GM19328 (cell line): ENCODE results near the gene GALNT18.

Experiments
- ATAC-seq: cut with Tn5 transposase; IDR thresholded peaks from one replicate; pipeline ENCODE4 v1.9.1; 2021; ENCODE audit warnings: mild to moderate bottlenecking, moderate library complexity; ENCODE audit not compliant: unreplicated experiment

GALNT18 gene

DNA sequence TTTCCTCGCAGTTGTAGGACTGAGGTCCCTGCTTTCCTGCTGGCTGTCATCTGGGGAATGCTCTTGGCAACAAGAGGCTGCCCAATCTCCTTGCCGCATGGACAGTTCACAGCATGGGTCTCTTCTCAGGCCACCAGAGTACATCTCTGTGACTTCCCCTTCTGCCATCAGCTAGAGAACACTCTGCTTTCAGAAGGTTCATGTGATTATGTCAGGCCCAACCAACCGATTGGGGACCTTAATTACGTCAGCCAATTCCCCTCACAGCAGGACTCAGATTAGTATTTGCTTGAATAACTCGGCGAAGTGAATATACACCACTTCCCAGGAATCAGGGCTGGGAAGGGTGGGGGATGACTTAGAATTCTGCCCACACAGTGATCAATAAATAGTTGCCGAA lies 206.8 kb downstream of the GALNT18 start:
- no peak for ATAC-seq

DNA sequence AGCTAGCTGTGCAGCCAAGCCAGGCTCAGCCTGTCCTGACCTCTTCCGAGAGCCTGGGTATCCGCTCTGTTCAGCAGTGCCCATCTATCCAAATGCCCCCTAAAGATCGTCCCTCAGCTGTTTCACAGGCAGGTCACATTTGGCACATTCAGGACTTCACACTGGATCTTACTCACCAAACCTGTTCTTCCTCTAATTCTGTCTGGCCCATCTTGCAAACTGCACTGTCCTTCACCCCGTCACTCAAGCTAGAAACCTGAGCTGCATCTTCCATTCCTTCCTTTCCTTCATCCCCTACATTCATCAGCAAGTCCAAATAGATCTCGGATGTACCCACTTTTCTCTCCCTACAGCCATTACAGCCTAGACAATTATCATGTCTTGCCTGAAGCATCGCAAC lies 208.0 kb downstream of the GALNT18 start:
- ATAC-seq: no peak

DNA sequence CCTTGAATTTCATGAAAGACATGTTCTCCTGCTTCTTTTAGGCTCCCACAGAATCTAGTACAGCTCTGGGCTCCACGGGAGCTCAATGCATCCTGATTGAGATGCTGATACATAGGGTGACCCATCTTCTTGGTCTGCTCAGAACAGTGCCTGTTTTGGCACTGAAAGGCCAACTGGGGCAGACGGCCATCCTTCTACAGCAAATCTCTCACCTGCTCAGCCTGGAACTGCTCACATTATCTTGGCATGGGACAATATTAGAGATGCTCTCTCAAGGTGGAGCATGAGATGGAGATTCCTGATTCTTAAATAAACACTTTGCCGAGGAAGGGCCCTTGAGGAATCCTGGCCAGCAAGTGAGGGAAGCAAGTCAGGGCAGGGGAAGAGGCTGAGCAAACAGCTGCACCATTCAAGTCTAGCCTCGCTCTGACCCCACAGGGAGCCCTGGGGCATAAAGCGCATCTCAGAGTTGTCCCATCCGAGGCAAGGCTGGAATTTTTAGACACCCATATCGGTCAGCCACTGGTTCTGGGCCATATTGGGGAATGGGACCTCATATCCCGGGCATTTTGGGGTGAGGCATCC lies 210.3 kb downstream of the GALNT18 start:
- no peak for ATAC-seq

DNA sequence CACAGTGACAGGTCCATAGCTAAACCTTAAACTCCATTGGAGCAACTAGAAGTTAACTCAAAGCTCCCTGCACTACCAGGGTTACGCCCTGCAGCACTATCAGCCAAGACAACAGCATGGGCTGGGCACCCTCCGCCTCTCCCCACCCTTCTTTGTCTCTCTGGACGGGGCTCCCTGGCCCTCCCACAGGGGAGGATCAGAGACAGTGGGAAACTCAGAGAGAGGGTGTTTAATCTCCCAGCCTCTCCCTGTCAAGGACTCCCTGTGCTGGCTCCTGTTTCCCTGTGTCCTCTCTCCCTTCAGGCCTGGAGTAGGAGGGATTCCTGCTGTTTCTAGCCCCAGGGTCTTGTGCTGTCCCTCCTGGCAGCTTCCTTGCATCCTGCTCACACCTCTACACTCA lies 211.9 kb downstream of the GALNT18 start:
- ATAC-seq: no peak

DNA sequence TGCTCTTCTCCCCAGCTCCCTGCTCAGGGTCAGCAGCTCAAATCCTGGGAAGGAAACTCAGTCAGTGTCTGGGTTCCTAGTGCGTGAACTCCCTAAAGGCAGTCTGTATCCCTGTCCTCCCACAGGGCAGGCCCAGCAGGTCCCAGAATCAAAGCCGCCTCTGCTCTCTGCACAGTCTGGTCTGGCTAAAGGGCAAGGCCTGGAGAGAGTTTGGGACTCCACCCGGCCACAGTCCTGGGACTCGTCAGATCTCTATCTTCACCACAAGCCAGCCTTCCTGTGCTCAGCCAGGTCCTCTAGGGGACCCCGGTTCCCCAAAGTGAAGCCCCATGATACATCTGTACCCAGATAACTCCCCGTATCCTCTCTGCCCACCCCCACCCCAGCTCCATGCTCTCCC lies 212.6 kb downstream of the GALNT18 start:
- no peak for ATAC-seq

DNA sequence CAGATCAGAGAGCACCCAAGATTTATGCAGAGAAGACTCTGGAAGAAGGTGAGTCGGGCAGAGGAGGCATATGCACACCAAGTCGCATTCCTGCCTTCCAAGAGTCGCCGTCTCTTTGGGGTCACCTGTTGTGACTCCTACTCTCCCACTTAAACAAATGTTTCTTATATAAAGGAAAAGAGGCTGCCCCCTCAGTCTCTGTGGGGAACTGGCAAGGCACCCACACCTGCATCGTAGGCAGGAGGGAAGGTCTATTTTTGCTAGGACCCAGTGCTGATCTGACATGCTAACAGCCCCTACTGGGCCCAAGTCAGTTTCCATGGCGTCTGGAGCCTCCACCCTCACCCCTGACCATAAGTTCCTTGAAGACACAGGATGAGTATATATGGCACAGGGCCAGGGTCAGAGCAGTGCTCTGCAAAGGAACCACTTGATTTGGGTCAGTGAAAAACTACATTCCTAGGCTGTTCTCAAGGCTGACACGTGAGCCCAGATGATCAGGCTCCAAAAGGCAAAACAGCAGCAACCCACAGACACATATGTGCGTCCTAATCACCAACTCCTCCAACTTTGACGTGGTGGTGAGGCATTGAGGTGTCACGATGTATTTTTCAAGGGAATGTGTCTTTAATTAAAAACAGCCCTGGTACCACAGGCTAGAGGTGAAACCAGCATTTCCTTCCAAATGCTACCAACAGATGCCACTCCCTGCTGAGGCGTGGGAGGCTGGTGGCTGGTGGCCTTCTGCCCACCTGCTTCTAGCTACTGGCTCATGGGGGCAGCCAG lies 213.2 kb downstream of the GALNT18 start:
- no peak for ATAC-seq

DNA sequence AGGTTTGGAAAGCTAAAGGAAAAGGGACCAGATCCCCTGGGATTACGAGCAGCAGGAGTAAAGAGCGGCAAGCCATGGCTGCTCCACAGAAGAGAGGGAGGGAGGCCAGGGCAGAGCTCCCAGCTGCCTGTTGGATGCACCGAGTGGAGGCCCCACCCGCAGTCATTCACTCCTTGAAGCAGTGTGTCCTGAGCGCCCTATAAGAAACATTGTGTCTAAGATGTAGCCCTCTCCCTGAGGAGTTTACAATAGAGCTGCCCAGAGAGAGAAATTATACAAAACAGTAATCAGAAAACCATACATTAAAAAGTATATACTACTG lies 214.1 kb downstream of the GALNT18 start:
- no peak for ATAC-seq

DNA sequence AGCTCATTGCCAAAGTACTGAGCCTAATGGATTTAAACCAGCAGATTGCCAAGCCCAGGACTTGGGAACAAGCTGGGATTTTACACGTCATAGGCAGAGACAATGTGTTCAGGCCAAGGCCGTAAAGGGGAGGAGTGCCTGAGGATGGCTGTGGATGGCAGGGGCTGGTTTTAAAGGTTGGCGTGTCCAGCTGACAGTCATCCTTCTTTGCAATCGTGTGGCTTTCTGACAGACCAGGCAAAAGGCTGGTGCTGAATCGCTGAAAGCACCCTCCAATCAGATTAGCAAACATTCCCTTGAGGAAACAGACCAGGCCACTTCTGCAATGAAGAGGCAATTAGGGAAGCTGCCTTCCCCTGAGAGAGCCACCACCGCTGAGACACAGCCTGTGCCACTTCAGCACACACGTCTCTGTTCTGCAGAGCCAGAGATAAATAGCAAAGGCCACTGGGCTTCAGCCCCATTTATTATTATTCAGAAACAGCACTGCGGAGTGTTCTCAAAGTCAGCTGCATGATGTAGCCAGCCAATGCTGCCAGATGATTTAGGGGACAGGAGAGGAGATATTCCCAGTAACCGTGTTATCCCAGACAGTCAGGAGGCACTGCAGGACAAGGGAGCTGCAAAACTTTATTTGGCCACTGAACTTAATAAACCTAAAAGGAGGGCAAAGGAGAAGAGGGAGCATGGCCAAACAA lies 214.6 kb downstream of the GALNT18 start:
- ATAC-seq: no peak

DNA sequence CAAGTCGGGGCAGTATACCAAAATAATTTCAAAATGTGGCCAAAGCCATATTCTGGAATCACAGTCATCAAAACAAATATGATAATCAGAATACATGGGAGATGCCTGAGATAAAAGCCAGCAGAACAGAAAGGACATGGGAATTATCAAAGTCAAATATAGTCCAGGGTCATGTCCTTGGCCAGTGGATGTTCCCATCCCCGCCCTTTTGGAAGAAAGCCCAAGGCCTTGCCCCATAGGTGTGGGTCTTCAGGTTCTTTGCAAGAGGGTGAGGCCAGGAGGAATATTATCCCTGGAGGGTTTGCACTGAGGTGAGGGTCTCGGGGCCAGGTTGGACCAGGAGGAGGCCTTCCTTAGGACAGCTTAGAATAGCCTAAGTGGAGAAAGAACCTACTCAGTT lies 215.2 kb downstream of the GALNT18 start:
- ATAC-seq: no peak

DNA sequence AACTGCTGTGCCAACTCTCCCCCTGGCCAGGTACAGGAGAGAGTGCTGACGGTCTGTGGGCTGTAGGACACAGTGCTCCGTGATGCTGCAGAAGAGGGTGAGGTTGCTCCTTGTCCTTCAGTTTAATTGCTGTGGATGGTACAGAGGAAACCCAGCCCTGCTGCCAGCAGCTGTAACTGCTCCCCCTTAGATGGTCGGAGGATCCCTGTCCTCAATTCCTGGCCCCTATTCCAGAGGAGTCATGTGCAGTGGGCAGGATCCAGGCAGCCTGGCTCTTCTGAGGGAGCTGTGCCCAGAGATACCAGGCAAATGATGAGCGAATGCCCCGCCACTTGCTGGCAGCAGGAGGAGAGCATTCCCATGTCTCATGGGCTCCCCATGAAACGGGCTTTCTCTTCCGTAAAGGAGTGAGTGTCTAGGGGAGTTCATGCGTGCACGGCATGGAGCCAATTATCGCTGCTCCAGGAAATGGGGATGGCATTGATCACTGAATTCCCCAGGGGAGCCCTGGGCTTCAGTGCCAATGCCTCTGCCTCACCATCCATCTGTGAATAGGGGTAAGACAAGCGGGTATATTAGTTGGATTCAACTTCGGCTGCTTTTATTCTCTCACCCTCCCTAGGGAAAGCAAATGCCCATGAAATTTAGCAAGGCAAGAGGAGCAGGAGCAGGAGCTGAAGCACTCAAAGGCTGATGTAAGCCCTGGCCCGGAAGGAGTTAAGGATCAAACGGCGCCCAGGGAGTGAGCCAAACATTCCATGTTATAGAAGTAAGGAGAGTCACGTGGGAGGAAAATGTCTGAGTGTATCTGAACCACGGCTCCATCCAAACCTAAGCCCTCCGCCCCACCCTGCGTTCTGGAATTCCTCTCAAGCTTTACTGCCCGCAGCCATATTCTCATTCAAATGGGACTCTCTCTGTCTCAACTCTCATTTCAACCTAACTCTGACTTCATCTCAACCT lies 217.8 kb downstream of the GALNT18 start:
- ATAC-seq: no peak

DNA sequence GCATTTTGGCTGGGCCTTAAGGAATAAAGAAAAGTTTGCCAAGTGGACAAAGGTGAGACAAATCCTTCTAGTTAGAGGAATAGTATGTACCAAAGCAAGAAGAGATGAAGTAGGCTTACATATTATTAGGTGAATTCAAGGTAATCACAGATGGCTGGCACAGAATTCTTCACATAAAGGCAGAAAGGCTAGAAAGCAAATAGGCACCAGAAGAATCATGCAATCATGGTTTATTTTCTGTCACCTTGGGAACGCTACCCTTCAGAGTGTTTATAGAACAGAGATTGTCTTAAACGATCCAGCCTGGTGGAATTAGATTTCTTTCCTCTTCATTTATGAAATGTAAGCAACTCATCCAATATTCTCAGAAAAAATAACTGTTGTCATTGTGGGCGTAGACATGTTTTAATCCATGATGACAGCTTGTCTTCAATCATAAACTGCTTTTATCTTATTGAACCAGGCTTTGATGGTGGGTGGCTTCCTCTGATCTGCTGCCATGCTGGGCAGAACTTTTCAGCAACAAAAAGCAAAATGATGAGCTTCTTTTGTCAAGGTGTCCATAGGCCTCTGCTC lies 219.8 kb downstream of the GALNT18 start:
- no peak for ATAC-seq

DNA sequence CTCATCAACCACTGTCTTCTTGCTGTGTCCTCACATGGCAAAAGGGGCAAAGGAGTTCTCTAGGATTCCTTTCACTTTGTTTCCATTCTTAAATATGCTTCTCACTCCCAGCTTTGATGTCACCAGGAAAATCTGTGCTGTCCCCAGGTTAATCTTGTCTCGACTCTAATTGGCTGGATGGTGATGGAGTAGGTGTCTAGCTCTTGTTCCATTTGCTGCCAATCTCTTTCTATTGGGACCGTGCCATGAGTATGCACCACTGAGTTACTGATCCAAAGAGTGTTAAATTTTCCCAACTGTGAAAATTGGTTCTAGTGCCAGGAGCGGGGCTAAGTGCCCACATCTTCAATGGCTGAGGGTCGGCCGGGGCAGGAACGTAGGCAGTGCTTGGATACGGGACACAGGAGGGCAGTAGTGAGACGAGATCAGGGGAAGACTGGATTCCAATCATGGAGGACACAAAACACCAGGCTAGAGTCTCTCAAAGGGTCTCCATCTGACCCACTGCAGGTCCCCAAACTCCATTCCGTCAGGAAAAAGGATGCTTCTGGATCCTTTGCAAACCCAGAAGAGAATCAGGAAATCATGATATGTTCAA lies 221.1 kb downstream of the GALNT18 start:
- ATAC-seq: no peak

DNA sequence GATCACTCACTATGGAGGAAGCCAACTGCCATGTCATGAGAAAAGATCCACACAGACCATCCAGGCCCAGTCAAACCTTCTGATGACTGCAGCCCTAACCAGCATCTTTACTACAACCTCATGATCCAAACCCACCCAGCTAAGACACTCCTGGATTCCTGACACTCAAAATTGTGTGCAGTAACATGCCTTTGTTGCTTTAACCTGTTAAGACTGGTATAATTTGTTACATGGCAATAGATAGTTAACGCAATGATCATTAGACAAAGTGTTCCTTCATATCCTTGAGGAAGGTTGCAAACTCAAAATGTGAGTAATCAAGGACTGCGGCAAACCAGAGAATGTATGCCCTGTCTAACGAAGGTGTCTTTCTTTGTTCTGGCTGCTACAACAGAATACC lies 221.7 kb downstream of the GALNT18 start:
- ATAC-seq: no peak

DNA sequence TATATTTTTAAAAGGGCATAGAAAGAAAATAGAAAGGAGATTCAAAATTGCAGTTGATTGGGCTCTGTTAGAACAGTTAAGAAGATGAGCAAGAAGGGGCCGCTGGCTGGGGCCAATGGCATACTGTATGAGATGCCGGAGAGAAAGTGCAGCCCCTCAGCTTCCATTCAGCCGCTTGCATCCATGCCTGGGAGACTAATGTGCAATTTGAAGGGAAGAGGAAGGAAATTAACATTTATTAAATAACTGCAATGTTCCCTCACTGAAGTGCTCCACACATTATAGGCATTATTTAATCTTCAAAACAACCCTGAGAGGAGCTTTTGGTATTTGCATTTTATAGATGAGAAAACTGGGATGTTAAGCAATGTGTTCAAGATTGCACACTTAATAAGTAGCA lies 224.0 kb downstream of the GALNT18 start:
- ATAC-seq: no peak

DNA sequence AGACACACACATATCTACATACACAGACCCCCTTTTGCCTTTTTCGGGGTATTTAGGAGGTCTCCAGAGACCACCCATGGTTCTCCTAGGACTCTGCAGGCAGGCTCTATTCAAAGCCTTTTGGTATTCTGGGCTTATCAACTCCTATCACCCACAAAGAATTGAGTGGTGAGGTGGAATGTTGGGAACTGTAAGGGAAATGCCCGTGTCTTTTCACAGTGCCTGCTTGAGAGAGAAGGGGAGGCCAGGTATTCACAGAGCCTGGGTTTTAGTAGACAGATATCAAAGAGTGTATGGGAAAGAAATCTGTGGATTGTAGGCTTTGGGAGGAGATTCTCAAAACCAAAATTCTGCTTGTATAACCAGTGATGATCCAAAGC lies 224.8 kb downstream of the GALNT18 start:
- ATAC-seq: no peak

DNA sequence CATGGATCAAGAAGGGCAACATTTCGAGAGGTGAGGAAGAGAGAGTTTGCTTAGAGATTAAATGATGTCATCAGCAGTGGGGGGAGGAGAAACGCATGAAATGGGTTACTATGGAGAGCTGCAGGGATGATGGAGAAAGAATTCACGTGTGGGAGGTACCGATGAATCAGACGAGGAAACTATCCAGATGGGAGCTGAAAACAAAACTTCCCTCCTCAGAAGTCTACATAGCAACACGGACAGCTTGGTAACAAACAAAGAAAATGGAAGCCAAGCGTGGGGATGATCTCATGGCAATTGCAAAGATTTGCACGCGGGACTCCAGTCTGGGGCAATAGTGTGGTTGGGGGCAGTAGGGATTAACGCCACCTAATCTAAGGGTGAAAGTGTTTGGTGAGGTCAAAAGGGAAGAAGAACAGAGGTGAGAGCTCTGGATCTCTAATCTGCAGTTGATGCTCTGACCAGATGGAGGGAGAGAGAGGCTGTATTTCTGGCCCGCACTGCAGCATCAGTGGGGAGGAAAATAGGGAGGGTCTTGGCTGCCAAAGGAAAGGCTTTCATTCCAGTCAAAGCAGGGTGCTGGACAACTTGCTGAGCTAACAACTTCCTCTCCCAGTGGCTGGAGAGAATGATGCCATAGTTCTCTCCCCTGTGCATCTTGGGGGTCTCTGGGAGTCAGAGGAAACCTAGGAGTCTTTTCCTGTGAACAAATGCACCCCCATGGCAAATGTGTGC lies 225.3 kb downstream of the GALNT18 start:
- no peak for ATAC-seq

DNA sequence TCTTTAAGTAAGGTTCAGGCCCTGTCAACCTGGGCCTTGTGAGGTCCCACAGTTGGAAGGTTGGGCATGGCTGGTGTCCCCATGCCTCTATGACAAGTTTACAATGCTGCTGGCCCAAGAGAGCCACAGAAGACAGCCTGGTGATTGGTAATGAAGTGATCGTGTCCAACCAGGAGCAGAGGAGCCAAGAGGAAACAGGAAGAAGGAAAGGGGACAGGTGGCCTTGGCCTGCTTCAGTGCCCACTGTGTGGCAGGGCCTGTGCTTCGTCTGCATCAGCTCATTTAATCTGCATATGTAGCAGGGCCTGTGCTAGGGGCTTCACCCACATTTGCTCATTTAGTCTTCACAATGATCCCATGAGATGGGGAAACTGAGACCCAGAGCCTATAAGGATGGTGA lies 226.7 kb downstream of the GALNT18 start:
- ATAC-seq: no peak

DNA sequence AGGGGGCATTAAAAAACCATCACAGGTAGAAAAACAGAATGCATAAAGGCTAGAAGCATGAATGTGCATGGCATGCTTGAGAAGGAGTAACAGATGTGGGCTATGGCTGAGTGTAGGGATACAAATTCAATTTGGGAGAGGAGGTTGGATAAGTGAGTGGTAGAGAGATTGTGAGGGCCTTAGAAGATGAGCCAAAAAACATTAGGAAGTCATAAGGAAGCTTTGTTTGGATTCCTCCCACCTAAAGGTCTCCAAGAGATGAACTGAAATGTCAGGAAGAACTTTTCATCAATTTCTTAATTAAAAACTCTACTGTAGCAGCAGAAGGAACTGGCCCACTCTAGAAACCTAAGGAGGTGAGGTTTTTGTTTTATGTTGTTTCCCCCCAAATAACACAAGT lies 227.6 kb downstream of the GALNT18 start:
- ATAC-seq: no peak

DNA sequence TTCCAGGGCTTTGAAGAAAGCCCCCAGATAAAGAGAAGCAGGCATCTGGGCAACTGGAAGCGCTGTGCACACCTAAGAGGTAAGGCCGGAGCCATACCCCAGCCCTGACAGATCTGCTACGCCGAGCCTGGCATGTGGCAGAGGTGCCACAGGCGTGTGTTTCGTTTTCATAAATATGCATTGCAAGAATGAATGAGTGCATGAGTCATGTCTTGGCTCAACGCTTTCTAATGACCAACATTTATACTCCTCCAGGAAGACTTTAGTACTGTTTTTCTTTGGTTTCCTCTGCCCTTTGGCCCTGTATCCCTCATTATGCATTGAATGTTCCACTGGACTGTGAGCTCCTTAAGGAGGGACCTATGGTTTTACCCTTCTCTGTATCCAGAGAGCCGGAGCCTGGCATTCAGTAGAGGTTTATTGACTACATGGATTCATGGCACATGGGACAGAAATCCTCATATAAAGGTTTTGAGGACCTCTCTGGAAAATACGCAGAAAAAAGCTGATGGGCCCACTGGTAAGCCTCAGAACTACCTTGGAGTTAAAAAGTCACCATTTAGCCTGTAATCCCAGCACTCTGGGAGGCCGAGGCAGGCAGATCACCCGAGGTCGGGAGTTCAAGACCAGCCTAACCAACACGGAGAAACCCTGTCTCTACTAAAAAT lies 229.9 kb downstream of the GALNT18 start:
- no peak for ATAC-seq
